ENCODE measurements around the gene ELAC2.

DNA sequence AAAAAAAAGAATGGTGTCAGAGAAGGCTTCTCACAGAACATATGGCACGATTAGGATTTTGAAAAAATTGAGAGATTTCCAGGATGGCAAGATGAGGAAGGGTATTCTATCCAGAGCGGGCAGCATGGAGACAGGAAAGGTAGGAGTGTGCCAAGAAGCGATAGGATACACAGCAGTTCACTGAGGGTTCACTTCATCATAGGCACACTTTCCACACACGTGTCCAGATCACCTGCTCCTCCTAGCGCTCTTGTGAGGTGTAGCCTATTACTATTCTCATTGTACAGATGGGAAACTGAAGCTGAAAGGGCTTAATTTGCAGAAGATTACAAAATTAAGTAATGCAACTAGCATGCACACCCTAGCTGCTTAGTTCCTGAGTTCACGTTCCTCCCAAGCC, 6.2 kb upstream of the ELAC2 start:
- TF ChIP-seq, protein P1, sequence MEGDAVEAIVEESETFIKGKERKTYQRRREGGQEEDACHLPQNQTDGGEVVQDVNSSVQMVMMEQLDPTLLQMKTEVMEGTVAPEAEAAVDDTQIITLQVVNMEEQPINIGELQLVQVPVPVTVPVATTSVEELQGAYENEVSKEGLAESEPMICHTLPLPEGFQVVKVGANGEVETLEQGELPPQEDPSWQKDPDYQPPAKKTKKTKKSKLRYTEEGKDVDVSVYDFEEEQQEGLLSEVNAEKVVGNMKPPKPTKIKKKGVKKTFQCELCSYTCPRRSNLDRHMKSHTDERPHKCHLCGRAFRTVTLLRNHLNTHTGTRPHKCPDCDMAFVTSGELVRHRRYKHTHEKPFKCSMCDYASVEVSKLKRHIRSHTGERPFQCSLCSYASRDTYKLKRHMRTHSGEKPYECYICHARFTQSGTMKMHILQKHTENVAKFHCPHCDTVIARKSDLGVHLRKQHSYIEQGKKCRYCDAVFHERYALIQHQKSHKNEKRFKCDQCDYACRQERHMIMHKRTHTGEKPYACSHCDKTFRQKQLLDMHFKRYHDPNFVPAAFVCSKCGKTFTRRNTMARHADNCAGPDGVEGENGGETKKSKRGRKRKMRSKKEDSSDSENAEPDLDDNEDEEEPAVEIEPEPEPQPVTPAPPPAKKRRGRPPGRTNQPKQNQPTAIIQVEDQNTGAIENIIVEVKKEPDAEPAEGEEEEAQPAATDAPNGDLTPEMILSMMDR (IDR thresholded peaks at IDR 0.05 in 4 of 5, conservative IDR thresholded peaks at IDR 0.05 in 1 of 5), result no peak
- TF ChIP-seq POLR2A (IDR thresholded peaks at IDR 0.05), result no peak
